GM04504 (cell line): ENCODE results near the gene SSTR3.

Source experiments
- DNase-seq: peaks from one replicate; pipeline ENCODE4 v3.0.0-alpha.2; 2012; ENCODE audit warnings: low read depth

Gene SSTR3

DNA sequence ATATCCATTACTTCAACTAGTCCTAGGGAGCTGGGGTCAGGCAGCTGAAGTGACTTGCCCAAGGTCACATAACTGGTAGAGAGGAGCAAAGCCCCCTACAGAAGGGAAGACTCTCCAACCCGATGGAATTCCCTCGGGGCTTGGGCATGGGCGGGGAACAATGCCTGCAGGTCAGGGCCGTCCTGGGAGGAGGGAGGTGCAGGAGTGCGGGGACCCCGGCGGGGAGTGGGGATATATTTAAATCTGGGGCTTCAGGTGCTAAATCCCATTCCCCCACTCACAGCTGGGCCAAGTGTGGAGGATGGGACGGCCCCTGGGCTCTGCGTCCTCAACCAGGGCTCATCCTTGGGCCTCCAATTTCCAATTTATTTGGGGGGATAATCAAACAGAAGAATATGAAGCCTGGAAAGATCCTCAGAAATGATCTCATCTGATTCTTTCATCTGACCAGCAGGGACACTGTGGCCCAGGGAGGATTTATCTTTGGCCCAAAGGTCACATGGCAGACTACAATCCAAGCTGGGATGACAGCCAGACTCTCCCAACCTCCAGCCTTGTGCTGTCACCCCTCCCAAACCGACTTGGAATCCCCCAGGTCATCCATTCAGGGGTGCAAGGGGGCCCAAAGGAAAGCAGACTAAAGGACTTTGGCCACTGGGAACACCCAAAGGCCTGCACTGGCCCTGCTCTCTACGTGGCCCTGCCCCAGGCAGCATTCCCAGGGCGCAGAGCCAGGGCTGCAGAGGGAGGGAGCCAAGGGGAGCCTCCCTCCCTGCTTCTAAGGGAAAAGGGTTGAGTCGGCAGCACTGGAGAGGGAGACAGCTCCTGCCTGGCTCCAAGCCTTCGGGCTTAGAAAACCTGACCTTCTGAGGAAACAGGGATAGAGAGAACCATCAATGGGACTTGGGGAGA, 15.5 kb downstream of the SSTR3 start:
- peak; percentile 89 for DNase-seq

DNA sequence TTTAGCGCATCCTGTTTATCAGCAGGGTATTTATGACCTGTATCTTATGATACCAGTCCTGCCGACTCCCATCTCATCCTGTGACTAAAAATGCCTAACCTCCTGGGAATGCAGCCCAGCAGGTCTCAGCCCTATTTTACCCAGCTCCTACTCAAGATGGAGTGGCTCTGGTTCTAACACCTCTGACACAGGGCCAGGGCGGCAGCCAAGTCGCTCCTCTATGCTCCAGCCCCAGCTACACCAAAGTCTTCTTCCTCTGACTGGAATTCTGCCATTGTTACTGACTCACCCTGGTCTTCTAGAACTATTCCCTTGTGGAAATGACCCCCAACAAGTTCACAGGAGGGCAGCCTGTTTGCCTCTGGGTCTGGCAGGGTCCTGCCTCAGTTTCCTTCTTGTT, 16.4 kb downstream of the SSTR3 start:
- DNase-seq = no peak

DNA sequence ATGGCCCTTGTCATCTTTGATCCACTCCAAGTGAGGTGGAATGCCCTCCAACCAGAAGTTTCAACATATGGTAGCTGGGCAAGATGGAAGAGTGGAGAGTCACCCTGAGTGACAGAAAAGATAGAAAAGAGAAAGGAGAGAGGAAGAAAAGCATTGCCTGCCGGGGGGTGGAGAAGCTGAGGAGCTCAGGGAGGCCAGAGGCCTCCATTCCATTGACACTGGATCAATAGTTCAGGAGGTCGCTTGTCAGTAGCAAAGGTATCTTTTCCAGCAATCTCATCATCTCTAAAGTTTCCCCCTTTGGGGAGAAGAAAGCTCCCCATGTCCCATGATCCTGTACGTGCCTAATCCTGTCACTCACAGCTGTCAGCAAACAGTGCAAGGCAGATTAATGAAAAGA, 17.5 kb downstream of the SSTR3 start:
- no peak for DNase-seq

- no peak for DNase-seq
Observed at GRCh38 chr22:37193629-37194191, 18.6 kb downstream of the SSTR3 start.

GRCh38 chr22:37192741-37193140, 19.5 kb downstream of the SSTR3 start:
- no peak for DNase-seq

DNA sequence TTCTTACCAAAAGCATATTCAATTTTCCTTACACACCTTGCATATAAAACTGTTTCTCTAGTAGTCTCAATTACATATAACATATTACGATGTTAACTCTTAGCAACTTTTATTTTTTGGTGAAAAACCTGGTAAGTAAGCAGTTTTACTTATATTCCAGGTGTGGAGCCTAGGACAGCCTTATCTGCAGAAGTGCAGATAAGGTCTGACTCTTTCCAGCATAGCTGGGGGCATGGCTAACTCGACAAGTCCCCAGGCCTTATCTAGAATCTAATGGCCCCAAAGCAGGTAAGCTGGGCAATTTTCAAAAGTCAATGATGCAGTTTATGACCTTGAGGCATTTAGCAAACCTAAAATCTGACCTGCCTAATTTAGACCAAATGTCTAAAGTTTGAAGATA, 20.1 kb downstream of the SSTR3 start:
- no peak for DNase-seq

DNA sequence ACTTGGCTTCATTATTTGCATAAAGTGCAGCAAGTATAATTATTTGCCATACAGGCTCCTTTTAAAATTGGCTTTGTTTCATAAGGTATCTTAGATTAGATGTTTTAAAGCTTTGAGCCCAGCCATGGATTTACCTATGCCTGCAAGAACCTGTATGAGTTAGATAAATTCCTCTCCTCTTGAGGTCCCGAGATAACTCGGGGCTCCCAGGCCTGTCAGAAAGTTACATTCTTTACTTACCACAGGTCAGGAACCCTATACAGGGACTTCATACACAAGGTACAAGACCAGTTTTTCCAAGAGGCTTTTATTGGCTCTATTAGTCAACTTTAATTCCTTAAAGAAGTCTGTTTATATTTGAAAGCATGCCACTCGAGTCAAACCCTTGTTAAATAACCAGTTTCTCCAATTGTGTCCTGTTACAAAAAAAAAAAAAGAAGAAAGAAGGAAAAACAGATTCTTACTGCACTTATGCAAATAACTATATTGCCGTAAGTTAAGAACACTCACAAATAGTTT, 22.0 kb downstream of the SSTR3 start:
- no peak for DNase-seq

GRCh38 chr22:37188901-37189466, 23.3 kb downstream of the SSTR3 start:
- no peak for DNase-seq

DNA sequence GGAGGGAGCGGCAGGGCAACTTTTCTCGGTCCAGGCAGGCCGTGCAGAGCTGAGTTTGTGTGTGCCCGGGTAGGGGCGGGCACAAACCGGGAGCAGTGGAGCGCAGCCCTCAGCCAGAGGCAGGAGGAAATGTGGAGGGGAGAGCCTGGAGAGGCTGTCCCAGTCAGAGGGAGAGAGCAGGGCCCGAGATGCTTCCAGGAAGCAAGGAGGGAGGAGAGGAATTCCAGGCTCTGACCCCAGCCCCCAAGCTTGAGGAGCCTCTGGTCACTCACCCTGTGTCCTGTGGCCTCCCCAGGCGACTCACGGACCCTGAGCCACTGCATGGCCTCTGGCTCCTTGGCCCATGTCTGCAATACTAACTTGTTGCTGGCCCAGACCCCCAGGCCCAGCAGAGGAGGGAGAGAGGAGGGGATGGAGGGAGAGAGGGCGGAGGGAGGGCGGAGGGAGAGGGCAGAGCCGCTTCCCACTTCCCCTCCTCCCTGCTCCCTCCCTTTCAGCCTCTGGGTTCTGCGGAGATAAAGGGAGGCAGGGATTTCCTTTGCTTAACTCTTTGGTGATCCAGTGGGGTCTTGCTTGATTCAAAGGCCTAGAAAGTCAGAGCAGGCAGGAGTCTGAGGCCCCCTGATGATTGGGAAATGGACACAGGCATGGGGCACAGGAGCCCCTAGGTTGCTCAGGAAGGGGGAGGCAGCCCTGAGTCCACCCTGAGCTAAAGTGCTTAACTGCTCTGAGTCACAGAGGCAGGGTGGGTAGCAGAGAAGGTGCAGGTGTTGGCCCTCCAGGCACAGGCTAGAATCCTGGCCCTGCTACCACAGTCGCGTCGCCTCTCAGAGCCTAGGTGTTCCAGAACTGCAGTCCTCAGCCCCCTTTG, 24.2 kb downstream of the SSTR3 start, which contains the start of gene C1QTNF6:
Gene C1QTNF6 (minus strand): TSS at position 357 of the 871 bp plus-strand sequence. CDS start 34 bp downstream, at position 323.
- no peak for DNase-seq

- DNase-seq = no peak
Observed at GRCh38 chr22:37187552-37187890, 24.8 kb downstream of the SSTR3 start.

DNA sequence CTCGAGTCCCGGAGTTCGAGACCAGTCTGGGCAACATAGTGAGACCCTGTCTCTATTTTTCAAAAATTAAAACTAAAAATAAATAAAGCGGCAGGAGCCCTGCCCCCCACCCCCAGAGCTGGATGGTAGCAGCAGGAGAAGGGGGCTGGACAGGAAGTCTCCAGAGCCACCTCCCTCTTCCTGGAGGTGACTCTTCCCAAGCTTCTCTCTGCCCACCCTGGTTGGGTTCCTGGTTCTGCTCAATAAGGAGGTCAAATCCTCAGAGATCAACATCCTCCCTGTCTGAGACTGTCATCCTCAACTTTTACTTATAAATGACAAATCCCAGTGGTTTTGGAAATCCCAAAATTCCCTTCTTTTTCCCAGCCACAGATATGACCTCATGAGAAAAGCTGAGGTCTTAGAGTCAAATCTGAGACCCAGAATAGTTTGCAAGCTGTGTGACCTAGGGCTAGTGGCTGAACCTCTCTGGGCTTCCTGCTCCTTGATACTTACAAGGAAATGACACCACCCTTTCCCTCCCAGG, 25.2 kb downstream of the SSTR3 start:
- no peak for DNase-seq

DNA sequence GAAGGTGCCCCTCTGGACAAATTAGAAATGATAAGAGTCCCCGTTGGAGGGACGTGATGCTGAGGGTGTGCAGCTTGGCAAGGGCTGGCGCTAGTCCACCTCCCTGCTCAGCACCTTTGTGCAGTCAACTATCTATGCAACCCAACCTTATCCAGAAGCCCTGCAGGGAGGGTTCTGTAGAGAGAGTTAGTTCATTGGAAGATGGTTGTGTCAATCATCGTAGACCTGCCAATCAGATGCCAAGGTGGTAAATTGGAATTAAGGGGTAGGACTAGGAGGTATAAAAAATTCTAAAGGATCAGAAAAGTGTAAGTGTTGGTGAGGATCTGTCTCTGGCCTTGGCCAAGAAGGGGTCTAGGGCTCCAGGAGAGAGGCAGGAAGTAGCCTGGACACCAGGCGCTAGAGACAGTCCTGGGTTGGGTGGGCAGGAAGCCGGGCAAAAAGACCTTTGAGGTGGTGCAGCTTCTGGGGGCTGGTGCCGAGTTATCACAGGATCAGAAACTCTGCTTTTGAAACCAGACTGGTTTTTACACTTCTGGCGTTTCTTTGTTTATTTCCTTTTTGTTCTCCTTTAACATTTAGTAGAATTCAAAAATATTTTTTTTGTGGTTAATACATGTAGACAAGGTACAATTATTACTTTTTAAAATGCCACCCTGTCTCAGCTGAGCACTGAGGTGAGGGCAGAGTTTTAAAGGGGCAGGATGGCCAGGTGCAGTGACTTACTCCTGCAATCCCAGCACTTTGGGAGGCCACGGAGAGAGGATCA, 25.9 kb downstream of the SSTR3 start:
- DNase-seq = no peak

DNA sequence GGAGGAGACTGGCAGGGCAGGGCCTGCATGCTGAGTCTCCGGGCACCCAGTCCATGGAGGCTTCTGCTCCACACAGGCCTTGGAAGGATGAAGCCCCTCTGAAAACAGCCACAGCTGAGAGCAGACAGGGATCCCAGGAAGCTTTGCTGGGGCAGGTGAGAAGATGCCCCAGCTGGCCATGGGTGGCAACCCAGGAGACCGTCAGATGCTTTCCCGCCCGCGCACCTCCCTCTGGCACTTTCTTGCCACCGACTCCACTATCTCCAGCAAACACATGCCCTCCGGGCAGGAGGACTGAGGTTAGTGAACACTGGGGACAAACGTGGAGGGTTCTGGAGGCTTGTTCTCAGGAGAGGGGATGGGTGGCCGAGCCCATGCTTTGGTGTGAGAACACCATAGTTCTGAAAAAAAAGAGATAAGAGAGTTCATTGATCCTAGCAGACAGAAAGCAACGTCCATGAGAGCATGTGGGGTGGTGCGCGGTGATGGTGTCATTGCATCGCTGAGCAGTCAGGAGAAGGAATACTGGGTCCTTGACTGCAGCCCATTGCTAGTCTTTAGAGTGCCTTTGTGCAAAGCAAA, 26.5 kb downstream of the SSTR3 start:
- DNase-seq = no peak

GRCh38 chr22:37184816-37185541, 27.3 kb downstream of the SSTR3 start:
- no peak for DNase-seq

- DNase-seq = no peak
Observed at GRCh38 chr22:37184380-37184755, 27.9 kb downstream of the SSTR3 start.

DNA sequence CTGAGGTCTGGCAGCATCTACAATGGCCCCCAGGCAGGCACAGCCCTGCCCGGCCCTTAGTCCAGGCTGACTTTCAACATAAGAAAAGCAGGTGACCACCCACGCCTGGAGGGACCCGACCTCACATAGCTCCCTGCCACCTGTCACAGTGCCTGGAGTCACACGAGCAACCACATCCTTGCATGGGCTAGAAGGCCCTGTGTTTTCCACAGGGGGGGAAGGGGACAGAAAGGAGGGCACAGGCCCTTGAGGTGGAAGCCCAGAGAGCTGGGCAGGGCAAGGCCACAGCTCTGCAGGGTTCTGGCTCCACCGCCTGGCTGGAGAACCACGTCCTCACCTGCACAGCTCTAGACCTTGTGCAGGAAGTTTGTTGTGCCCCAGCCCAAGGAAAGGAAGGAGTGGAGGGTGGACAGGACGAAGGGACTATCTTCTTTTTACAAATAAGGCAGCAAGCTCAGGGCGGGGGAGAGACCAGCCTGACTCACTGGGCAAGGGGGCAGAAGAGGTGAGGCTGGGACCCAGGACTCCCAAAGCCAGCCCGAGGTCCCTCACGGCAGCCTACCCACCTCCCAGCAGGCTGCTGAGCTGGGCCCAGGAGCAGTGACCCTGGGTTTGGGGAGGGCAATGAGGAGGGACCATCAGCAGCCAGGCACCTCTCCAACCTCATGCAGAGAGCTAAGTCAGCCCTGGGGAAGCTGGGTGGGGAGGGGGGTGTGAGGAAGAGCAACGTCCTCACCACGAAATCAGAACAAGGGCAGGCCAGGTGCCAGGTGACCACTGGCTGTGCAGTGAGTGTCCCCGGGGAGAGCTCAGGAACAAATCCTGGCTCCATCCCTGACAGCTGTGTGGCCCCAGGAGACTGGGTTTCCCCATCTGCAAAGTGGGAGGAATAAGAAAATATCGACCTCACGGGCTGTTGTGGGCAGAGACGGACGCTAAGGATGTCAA, 28.6 kb downstream of the SSTR3 start:
- no peak for DNase-seq

GRCh38 chr22:37182949-37183245, 29.4 kb downstream of the SSTR3 start:
- DNase-seq = no peak

DNA sequence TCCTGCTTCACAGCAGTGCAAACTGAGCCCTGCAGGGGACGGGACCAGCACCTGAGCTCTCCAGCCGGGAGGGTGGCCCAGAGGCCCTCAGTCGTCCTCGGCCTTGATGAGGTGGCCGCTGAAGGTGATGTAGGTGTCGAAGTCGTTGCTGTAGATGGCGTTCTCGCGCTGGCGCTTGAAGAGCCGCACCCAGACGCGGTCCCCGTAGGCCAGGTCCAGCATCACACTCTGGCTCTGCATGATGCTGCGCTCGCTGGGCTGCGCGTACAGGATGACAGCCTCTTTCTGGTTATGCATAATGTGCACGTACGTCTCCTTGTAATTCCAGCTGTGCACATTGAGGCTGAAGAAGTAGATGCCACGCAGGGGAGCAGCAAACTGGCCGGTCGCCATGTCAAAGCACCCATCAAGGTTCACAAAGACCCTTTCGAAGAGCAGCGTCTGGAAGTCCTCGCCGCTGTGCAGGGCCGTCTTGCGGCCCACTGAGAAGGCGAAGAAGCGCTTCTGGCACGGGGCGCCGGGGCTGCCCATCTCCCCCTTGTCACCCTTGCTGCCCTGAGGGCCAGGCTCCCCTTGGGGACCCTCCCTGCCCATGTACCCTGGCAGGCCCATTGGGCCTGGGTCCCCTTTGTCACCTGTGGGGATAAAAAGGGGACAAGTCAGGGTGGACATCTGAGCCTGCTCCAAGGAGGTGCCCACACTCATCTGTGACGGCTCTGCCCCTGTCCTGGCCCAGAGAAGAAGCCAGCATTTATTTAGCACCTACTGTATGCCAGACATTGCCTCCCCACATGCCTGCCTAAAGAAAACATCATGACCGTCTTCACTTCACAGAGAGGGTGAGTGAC, 30.0 kb downstream of the SSTR3 start:
- no peak for DNase-seq
